Measurements from ENCODE around the gene SLC10A7.

The SLC10A7 gene

GRCh38 chr4:146261041-146261440 lies 260.7 kb downstream of the SLC10A7 start:
- Histone ChIP-seq H3K36me3 (ENCODE audit: control insufficient read depth, insufficient read depth, low read length) (no peaks in the 10 kb centered on the region), H3K4me1 (ENCODE audit: control insufficient read depth, insufficient read depth, low read length) (peaks cover 6% of the 10 kb centered on the region), H3K27me3 (ENCODE audit: control insufficient read depth, insufficient read depth, low read length) (no peaks in the 10 kb centered on the region), H3K4me3 (ENCODE audit: low read length) (no peak overlapping the region), H3K9me3 (ENCODE audit: control insufficient read depth, low read length) (no peaks in the 10 kb centered on the region), H3K9ac (ENCODE audit: low read length) (no peak overlapping the region)

GRCh38 chr4:146260521-146260920 lies 261.2 kb downstream of the SLC10A7 start:
- Histone ChIP-seq H3K9ac (ENCODE audit: low read length) (no peak overlapping the region), H3K4me3 (ENCODE audit: low read length) (no peak overlapping the region), H3K4me1 (ENCODE audit: control insufficient read depth, insufficient read depth, low read length) (peaks cover 10% of the 10 kb centered on the region), H3K9me3 (ENCODE audit: control insufficient read depth, low read length) (no peaks in the 10 kb centered on the region), H3K36me3 (ENCODE audit: control insufficient read depth, insufficient read depth, low read length) (no peaks in the 10 kb centered on the region), H3K27me3 (ENCODE audit: control insufficient read depth, insufficient read depth, low read length) (no peaks in the 10 kb centered on the region)

GRCh38 chr4:146257511-146257910 lies 264.2 kb downstream of the SLC10A7 start:
- no peaks in the 10 kb centered on the region for H3K9me3 ChIP-seq (ENCODE audit: control insufficient read depth, low read length)
- peaks cover 17% of the 10 kb centered on the region for H3K4me1 ChIP-seq (ENCODE audit: control insufficient read depth, insufficient read depth, low read length)
- no peak overlapping the region for H3K4me3 ChIP-seq (ENCODE audit: low read length)
- H3K9ac ChIP-seq (ENCODE audit: low read length), result no peak overlapping the region
- no peaks in the 10 kb centered on the region for H3K27me3 ChIP-seq (ENCODE audit: control insufficient read depth, insufficient read depth, low read length)
- no peaks in the 10 kb centered on the region for H3K36me3 ChIP-seq (ENCODE audit: control insufficient read depth, insufficient read depth, low read length)

GRCh38 chr4:146256328-146256727 lies 265.4 kb downstream of the SLC10A7 start:
- Histone ChIP-seq H3K9me3 (ENCODE audit: control insufficient read depth, low read length) (no peaks in the 10 kb centered on the region), H3K4me3 (ENCODE audit: low read length) (no peak overlapping the region)

GRCh38 chr4:146255874-146256273 lies 265.9 kb downstream of the SLC10A7 start:
- Histone ChIP-seq H3K4me3 (ENCODE audit: low read length) (no peak overlapping the region), H3K9me3 (ENCODE audit: control insufficient read depth, low read length) (no peaks in the 10 kb centered on the region), H3K4me1 (ENCODE audit: control insufficient read depth, insufficient read depth, low read length) (peaks cover 17% of the 10 kb centered on the region), H3K9ac (ENCODE audit: low read length) (peak overlapping the region; percentile 40), H3K36me3 (ENCODE audit: control insufficient read depth, insufficient read depth, low read length) (no peaks in the 10 kb centered on the region), H3K27me3 (ENCODE audit: control insufficient read depth, insufficient read depth, low read length) (no peaks in the 10 kb centered on the region)

More at GRCh38 chr4:146256328-146256727, 265.4 kb downstream of the SLC10A7 start:
- no peaks in the 10 kb centered on the region for H3K27me3 ChIP-seq (ENCODE audit: control insufficient read depth, insufficient read depth, low read length)
- peaks cover 17% of the 10 kb centered on the region for H3K4me1 ChIP-seq (ENCODE audit: control insufficient read depth, insufficient read depth, low read length)
- peak overlapping the region; percentile 40 for H3K9ac ChIP-seq (ENCODE audit: low read length)
- H3K36me3 ChIP-seq (ENCODE audit: control insufficient read depth, insufficient read depth, low read length), result no peaks in the 10 kb centered on the region

GRCh38 chr4:146255463-146255862 lies 266.3 kb downstream of the SLC10A7 start:
- Histone ChIP-seq H3K9ac (ENCODE audit: low read length) (peak overlapping the region; percentile 40), H3K27me3 (ENCODE audit: control insufficient read depth, insufficient read depth, low read length) (no peaks in the 10 kb centered on the region), H3K4me1 (ENCODE audit: control insufficient read depth, insufficient read depth, low read length) (peaks cover 17% of the 10 kb centered on the region), H3K4me3 (ENCODE audit: low read length) (no peak overlapping the region), H3K36me3 (ENCODE audit: control insufficient read depth, insufficient read depth, low read length) (no peaks in the 10 kb centered on the region), H3K9me3 (ENCODE audit: control insufficient read depth, low read length) (no peaks in the 10 kb centered on the region)

- no peaks in the 10 kb centered on the region for H3K27me3 ChIP-seq (ENCODE audit: control insufficient read depth, insufficient read depth, low read length)
- no peak overlapping the region for H3K9ac ChIP-seq (ENCODE audit: low read length)
- peaks cover 17% of the 10 kb centered on the region for H3K4me1 ChIP-seq (ENCODE audit: control insufficient read depth, insufficient read depth, low read length)
- no peak overlapping the region for H3K4me3 ChIP-seq (ENCODE audit: low read length)
- no peaks in the 10 kb centered on the region for H3K36me3 ChIP-seq (ENCODE audit: control insufficient read depth, insufficient read depth, low read length)
- H3K9me3 ChIP-seq (ENCODE audit: control insufficient read depth, low read length), result no peaks in the 10 kb centered on the region
Observed at GRCh38 chr4:146252969-146253611, 268.6 kb downstream of the SLC10A7 start.

GRCh38 chr4:146247356-146247755 lies 274.4 kb downstream of the SLC10A7 start:
- peaks cover 34% of the 10 kb centered on the region for H3K4me1 ChIP-seq (ENCODE audit: control insufficient read depth, insufficient read depth, low read length)
- H3K36me3 ChIP-seq (ENCODE audit: control insufficient read depth, insufficient read depth, low read length), result no peaks in the 10 kb centered on the region
- H3K27me3 ChIP-seq (ENCODE audit: control insufficient read depth, insufficient read depth, low read length), result no peaks in the 10 kb centered on the region
- no peak overlapping the region for H3K9ac ChIP-seq (ENCODE audit: low read length)
- H3K4me3 ChIP-seq (ENCODE audit: low read length), result no peak overlapping the region
- H3K9me3 ChIP-seq (ENCODE audit: control insufficient read depth, low read length), result no peaks in the 10 kb centered on the region

GRCh38 chr4:146246381-146246780 lies 275.4 kb downstream of the SLC10A7 start:
- no peak overlapping the region for H3K9ac ChIP-seq (ENCODE audit: low read length)
- H3K9me3 ChIP-seq (ENCODE audit: control insufficient read depth, low read length), result no peaks in the 10 kb centered on the region
- no peaks in the 10 kb centered on the region for H3K27me3 ChIP-seq (ENCODE audit: control insufficient read depth, insufficient read depth, low read length)
- peaks cover 43% of the 10 kb centered on the region for H3K4me1 ChIP-seq (ENCODE audit: control insufficient read depth, insufficient read depth, low read length)
- no peaks in the 10 kb centered on the region for H3K36me3 ChIP-seq (ENCODE audit: control insufficient read depth, insufficient read depth, low read length)
- no peak overlapping the region for H3K4me3 ChIP-seq (ENCODE audit: low read length)

GRCh38 chr4:146245850-146246249 lies 275.9 kb downstream of the SLC10A7 start:
- H3K9ac ChIP-seq (ENCODE audit: low read length), result no peak overlapping the region
- peaks cover 49% of the 10 kb centered on the region for H3K4me1 ChIP-seq (ENCODE audit: control insufficient read depth, insufficient read depth, low read length)
- H3K9me3 ChIP-seq (ENCODE audit: control insufficient read depth, low read length), result no peaks in the 10 kb centered on the region
- H3K27me3 ChIP-seq (ENCODE audit: control insufficient read depth, insufficient read depth, low read length), result no peaks in the 10 kb centered on the region
- no peaks in the 10 kb centered on the region for H3K36me3 ChIP-seq (ENCODE audit: control insufficient read depth, insufficient read depth, low read length)
- no peak overlapping the region for H3K4me3 ChIP-seq (ENCODE audit: low read length)

GRCh38 chr4:146245246-146245645 lies 276.5 kb downstream of the SLC10A7 start:
- no peaks in the 10 kb centered on the region for H3K36me3 ChIP-seq (ENCODE audit: control insufficient read depth, insufficient read depth, low read length)
- no peak overlapping the region for H3K9ac ChIP-seq (ENCODE audit: low read length)
- no peaks in the 10 kb centered on the region for H3K9me3 ChIP-seq (ENCODE audit: control insufficient read depth, low read length)
- peaks cover 50% of the 10 kb centered on the region for H3K4me1 ChIP-seq (ENCODE audit: control insufficient read depth, insufficient read depth, low read length)
- H3K27me3 ChIP-seq (ENCODE audit: control insufficient read depth, insufficient read depth, low read length), result no peaks in the 10 kb centered on the region
- no peak overlapping the region for H3K4me3 ChIP-seq (ENCODE audit: low read length)

- Histone ChIP-seq H3K27me3 (ENCODE audit: control insufficient read depth, insufficient read depth, low read length) (no peaks in the 10 kb centered on the region), H3K9ac (ENCODE audit: low read length) (no peak overlapping the region), H3K9me3 (ENCODE audit: control insufficient read depth, low read length) (no peaks in the 10 kb centered on the region), H3K4me3 (ENCODE audit: low read length) (no peak overlapping the region), H3K4me1 (ENCODE audit: control insufficient read depth, insufficient read depth, low read length) (peaks cover 50% of the 10 kb centered on the region), H3K36me3 (ENCODE audit: control insufficient read depth, insufficient read depth, low read length) (no peaks in the 10 kb centered on the region)
Observed at GRCh38 chr4:146244496-146244895, 277.2 kb downstream of the SLC10A7 start.

- Histone ChIP-seq H3K4me1 (ENCODE audit: control insufficient read depth, insufficient read depth, low read length) (peaks cover 50% of the 10 kb centered on the region), H3K9me3 (ENCODE audit: control insufficient read depth, low read length) (no peaks in the 10 kb centered on the region), H3K9ac (ENCODE audit: low read length) (no peak overlapping the region), H3K4me3 (ENCODE audit: low read length) (no peak overlapping the region), H3K36me3 (ENCODE audit: control insufficient read depth, insufficient read depth, low read length) (no peaks in the 10 kb centered on the region), H3K27me3 (ENCODE audit: control insufficient read depth, insufficient read depth, low read length) (no peaks in the 10 kb centered on the region)
Observed at GRCh38 chr4:146243883-146244277, 277.9 kb downstream of the SLC10A7 start.

Measured in mucosa of stomach (tissue), 1 donor.